ENCODE data around the gene MAN2A2. TPM values are rescaled to one million over a fixed set of nuclear protein-coding genes. Genes with fewer than 3 reads are reported as not detected.

MAN2A2 gene
- total and polyA plus RNA-seq, 9 of the 15 experiments (the other 6 are each of a cell fraction or from before 2014, with no cell fraction given) = 7.3 to 151 (median 43.4) TPM

- TF ChIP-seq ZBTB33 (CRISPR knock-in tag; IDR thresholded peaks at IDR 0.05) (no peak; the same call in 1 of the 2 replicates), ZNF121 (CRISPR knock-in tag; conservative IDR thresholded peaks at IDR 0.05) (no peak), ZNF740 (CRISPR knock-in tag; IDR thresholded peaks at IDR 0.05) (peak; percentile 67; the same call in 1 of the 2 replicates), ZNF740 (tag; IDR thresholded peaks at IDR 0.05) (no peak), RNF2 (IDR thresholded peaks at IDR 0.05) (0 out of 2 replicates have a peak, but pooled peaks have one; percentile 36), JUND (IDR thresholded peaks at IDR 0.05; ENCODE audit: borderline replicate concordance, low read depth, low read length) (peak; percentile 66), JUND (tag; IDR thresholded peaks at IDR 0.05; ENCODE audit: borderline replicate concordance, low read depth, low read length) (peak; percentile 41; the same call in 1 of the 3 replicates), ZNF134 (CRISPR knock-in tag; conservative IDR thresholded peaks at IDR 0.05) (0 out of 2 replicates have a peak, but pooled peaks have one; percentile 7), CSDE1 (IDR thresholded peaks at IDR 0.05) (no peak; a peak in 1 of 4 replicates), RREB1 (CRISPR knock-in tag; IDR thresholded peaks at IDR 0.05) (peak; percentile 38; the same call in 1 of the 2 replicates), ZNF165 (CRISPR knock-in tag; IDR thresholded peaks at IDR 0.05; ENCODE audit: borderline replicate concordance) (0 out of 2 replicates have a peak, but pooled peaks have one; percentile 7), ATF1 (CRISPR knock-in tag; IDR thresholded peaks at IDR 0.05) (no peak), ATF1 (tag; IDR thresholded peaks at IDR 0.05) (peak; percentile 70), HDAC1 (IDR thresholded peaks at IDR 0.05) (peak in 1 of 2 experiments; percentile 87; a peak in 2 of 4 replicates), ZNF146 (CRISPR knock-in tag; IDR thresholded peaks at IDR 0.05; ENCODE audit: unreplicated experiment) (no peak), GMEB1 (CRISPR knock-in tag; IDR thresholded peaks at IDR 0.05) (no peak), POLR2A (conservative IDR thresholded peaks at IDR 0.05) (peak; percentile 89)
Measured at GRCh38 chr15:90931828-90932659, 28.9 kb downstream of the MAN2A2 start, which contains the start of gene HDDC3 (continued).
